ENCODE data around the gene OARD1.

GRCh38 chr6:41077536-41077935 lies 5.4 kb upstream of the OARD1 start:
- TF ChIP-seq CTCF (IDR thresholded peaks at IDR 0.05; ENCODE audit: insufficient read depth, low read length, poor library complexity, severe bottlenecking) (no peak), EZH2phosphoT487 (conservative IDR thresholded peaks at IDR 0.05; ENCODE audit: low read length) (no peak)

All from SU-DHL-6 (cell line).